ENCODE measurements around the gene TRABD2B.

Gene TRABD2B

GRCh38 chr1:48021792-48022191 is 24.6 kb upstream of the TRABD2B start:
- DNase-seq (ENCODE audit: low read depth): no peak

DNA sequence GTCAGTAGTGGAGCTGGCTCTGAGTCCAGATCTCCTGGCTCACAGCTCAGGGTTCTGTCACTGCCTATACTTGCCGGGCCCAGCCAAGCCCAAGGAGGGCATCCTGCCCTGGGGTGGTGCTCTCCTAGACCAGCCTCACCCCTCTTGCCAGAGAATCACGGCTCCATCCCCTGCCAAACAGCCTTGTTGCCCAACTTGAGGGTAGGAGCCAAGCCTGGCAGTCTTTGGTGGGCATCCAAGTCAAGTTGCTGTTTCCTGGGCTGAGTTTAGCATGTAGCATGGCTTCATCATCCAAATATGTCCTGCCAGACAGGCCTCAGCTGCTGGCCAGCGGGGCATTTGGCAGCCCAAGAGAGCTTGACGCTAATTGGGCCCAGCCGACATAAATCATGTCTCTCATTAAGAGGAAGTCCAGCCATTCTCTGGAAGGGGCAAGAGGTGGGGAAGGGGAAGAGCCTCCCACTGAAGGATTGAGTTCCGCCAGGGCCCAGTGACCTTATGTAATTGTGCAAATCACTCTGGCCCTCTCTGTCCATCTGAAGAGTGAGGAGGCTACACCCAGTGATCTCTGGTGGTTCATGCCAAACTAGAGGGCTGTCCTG is 22.6 kb upstream of the TRABD2B start:
- DNase-seq (ENCODE audit: low read depth): no peak

DNA sequence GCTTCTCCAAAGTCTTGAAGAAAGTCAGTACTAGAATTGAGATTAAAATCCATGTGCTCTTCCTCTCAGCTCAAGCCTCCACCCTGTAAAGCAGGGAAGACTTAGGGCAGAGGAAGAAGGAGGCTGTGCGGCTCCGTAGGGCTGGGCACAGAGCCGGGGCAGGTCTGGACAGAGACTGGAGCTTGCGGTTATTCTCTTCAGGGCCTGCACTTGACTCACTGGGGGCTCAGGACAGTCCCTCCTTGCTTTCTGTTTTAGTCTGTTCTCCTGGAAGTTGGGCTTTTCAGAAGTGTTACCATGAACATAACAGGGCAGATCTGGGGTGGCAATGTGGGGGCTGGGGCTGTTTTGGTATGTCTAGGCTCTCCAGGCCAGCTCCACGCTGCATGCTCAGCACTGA is 21.6 kb upstream of the TRABD2B start:
- DNase-seq (ENCODE audit: low read depth): no peak

- no peak for DNase-seq (ENCODE audit: low read depth)
Measured at GRCh38 chr1:48017716-48018115, 20.5 kb upstream of the TRABD2B start.

DNA sequence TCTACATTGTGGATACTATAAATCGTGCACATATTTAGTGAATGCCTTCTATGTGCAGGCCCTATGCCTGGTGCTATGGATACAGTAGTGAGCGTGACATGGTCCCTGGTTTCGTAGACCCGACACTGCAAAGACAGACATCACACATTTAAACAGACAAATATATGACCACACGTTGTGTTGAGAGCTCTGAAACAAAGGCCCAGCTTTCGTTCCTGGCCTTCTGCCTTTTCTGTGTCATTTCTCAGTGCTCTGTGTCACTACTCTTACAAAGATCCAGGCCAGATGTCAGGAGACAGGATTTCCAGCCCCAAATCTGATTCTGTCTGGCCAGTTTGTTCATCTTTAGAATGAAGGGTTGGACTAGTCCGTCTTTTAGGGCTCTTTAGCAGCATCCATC is 19.3 kb upstream of the TRABD2B start:
- DNase-seq (ENCODE audit: low read depth): no peak

- no peak for DNase-seq (ENCODE audit: low read depth)
Measured at GRCh38 chr1:48013270-48013669, 16.1 kb upstream of the TRABD2B start.

DNA sequence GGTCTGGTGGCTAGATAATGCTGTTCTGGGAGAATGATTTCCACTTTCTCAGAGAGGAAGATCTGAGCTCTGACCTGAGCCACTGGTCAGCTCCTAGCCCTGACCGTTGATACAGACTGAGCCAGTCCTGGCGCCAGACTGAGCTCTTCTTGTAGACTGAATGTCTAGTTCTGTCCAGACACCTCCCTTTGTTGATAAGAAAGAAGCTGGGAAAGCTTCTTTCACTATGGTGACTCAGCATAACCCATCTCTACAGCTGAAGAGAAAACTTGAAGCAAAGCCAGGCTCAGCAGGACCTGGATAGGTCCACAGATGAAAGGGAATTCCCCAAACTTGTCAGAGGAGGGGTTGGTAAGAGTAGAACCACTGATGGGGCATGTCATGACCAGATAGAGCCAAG is 9.9 kb upstream of the TRABD2B start:
- DNase-seq (ENCODE audit: low read depth): no peak

GRCh38 chr1:48006264-48006663 is 9.1 kb upstream of the TRABD2B start:
- no peak for DNase-seq (ENCODE audit: low read depth)

DNA sequence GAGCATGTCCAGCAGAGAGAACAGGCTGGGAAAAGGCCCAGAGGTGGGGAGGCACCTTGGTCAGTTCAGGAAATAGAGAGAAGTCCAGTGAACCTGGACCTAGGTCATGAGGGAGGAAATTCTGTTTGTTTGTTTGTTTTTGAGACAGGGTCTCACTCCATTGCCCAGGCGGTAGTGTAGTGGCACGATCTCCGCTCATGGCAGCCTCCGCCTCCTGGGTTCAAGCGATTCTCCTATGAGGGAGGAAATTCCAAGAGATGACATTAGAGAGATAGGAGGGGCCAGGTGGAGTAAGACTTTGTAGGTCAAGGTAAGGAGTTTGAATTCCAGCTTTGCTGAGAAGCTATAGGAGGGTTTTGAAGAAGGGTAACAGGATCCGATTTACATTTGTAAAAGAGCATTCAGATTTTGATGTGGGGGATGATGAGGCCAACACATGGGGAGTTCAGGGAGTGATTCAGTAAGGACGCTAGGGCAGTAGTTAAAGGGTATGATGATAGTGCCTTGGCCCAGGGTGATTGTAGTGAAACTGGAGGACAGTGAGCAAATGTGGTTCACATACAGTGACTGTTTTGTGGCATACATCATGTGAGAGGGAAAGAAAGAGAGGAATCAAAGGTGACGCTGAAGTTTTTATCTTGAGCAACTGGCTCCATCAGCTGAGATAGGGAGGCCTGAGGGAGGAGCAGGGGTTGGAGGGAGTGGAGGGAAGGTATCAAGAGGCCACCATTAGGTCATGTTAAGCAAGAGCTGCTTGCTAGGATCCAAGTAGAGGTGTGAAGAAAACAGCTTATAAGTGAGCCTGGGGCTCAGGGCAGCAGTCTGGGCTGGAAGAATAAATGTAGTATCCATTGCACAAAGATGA is 8.3 kb upstream of the TRABD2B start:
- DNase-seq (ENCODE audit: low read depth): no peak

GRCh38 chr1:48003741-48004531 is 6.8 kb upstream of the TRABD2B start:
- DNase-seq (ENCODE audit: low read depth): no peak

- DNase-seq (ENCODE audit: low read depth): no peak
Measured at GRCh38 chr1:48002142-48002541, 5.0 kb upstream of the TRABD2B start.

- DNase-seq (ENCODE audit: low read depth): no peak
Measured at GRCh38 chr1:48001696-48002095, 4.5 kb upstream of the TRABD2B start.

- no peak for DNase-seq (ENCODE audit: low read depth)
Measured at GRCh38 chr1:48000883-48001282, 3.7 kb upstream of the TRABD2B start.

DNA sequence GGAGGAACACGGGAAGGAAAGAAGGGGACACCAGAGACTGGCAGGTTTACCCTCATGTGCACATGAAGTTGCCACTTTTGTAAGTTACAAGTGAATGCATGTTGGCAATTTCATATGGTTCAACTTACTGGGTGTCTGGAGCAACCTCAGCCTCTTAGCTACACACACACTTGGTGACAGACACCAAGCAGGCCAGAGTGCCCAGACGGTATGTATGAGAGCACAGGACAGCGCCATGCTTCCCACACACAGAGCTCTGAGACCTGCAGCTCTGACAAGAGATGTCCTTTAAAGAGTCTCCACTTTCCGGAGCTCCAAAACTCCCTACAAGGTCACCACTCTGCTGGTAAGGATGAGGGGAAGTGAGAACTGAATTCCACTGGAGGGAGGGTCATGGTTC is 1.9 kb upstream of the TRABD2B start:
- DNase-seq (ENCODE audit: low read depth): no peak

DNA sequence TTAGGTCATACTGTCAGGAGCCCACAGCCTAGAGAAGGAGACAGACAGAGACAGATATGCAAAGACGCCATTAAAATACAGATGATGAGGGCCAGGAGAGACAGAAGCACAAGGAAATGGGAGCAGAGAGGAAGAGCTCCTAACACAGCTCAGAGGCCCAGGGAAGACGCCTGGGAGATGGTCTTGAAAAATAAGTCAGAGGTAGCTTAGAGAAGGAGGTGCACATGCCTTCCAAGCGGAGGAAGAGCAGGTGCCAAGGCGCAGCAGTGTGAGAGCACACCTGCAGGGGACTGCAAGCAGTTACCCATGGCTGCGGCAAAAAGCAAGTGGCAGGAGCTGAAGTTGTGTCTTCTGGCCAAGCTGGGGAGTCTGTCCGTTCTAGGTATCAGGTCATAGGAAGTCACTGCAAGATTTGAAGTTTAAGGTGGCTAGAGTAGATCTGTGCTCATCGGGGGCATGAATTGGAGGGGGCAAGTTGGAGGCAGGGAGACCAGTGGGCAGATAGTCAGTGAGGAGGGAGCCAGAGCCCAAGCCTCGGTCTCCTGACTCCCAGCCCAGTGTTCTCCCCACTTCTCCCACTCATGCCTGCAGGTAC is 1.3 kb upstream of the TRABD2B start:
- DNase-seq (ENCODE audit: low read depth): no peak

GRCh38 chr1:47996406-47997226 is 569 bp downstream of the TRABD2B start:
- DNase-seq (ENCODE audit: low read depth): no peak

DNA sequence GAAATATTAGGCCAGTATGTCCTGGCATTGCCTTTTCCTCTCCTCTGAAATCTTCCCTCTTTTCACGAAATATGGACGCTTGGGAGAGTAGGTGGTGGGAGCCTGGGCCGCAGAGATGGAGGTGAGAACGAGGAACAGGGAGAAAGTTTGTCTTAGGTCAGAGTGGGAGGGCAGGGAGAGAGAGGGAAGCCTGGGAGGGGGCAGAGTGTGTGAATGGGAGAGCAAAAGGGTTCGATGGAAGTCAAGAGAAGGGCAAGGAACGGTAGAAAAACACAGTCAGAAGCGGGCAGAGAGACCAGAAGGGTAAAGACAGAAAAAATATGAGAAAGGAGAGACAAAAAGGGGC is 1.2 kb downstream of the TRABD2B start:
- no peak for DNase-seq (ENCODE audit: low read depth)

DNA sequence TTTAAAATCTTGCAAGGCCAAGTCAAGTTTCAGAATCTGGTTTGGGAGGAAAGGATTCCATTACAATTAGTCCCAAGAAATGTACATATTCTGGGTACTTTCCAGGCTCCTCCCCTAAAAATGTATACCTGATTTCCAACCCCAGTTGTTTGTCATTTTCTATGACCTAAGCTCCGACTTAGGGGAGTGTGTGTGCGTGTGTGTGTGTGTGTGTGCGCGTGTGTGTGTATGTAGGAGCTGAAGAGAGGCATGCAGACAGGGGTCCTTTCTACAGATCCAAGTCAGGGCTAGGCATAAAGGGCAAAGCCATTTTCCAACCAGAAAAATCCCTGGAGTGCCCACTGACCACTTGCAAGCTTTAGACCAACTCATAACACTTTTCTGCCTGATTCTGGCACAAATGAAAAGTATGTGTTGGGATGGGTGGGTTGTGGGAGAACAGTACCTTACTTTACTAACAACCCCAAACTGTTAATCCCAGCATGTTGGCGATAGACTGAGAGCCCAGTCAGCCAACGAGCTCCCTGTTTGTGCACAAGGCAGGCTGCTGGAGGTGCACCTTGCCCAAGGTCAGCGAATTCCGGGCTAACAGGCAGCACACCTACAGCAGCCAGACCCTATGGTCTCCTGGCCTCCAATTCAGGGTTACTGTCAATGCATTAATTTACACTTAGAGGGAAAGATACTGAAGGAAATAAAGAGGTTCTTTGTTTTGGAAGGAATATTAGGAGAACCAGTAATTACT is 1.7 kb downstream of the TRABD2B start:
- no peak for DNase-seq (ENCODE audit: low read depth)

DNA sequence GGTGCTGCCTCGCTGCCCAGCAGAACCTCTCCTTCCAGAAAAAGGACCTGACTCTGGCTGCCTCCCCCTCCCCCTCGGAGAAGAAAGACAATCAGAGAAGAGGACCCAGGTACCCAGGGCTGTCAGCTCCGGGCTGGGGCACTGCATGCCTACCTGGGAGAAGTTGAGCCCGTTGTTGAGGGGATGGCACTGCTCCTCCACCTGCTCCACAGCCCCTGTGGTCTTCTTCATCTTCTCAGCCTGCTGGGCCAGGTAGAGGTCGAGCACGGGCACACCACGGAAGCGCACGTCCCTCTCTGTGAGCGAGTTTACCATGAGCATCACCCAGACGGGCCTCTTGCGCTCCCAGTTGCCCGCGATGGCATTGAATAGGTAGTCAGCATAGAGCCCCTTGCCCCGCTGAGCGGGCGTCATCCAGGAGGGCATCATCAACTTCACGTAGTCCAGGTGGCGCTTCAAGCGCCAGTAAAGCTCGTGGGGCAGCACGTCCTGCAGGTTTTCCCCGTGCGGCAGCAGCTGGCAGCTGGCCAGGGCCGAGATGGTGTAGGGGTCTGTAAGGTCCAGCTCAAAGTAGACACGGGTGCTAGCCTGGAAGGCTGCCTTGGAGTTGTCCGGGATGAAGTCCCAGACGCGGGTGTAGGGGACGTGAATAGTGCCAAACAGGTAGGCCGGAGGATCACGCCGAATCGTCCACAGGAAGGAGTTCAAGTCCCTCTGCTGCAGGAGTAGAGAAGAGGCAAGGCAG is 3.1 kb downstream of the TRABD2B start:
- DNase-seq (ENCODE audit: low read depth): no peak

DNA sequence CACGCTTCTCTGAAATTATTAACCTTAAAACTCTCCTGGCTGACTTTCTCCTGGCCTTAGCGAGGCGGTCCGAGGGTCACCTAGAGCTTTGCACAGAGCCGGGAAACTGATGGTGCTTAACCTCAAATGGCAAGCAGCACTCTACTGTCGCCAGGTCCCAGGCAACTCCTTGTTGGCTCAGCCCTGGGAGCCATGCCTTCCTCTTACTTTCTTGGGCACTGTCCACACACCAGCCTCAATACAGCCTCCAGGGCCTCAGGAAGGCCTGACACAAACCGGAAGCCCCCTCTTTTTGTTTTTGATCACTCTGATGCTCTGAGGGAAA is 3.8 kb downstream of the TRABD2B start:
- no peak for DNase-seq (ENCODE audit: low read depth)
